ENCODE results near the gene NFATC4. TPM values are rescaled to one million over a fixed set of nuclear protein-coding genes. Genes with fewer than 3 reads are reported as not detected.

The NFATC4 gene
- total RNA-seq, 1 experiment from 2014 or later: 15.1 TPM

DNA sequence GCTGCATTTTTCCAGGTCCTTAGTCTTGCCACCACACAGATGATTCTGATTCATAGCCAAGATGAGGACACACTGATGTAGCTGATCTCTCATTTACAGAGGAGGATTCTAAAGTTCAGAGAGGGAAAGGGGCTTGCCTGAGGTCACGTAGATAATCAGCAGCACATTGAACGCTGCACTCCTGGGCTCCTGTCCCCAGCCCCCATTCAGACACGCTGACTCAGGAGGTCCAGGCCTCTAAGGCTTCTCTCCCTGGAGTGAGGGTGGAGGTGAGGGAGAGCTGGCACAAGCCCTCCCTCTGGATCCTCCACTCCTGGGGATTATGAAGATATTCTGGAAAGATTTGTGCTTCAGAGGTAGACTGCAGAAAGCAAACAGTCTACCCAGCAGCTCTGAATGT lies 10.3 kb downstream of the NFATC4 start:
- Histone ChIP-seq H3K9ac (ENCODE audit: low read length) (no peak overlapping the region), H3K27ac (ENCODE audit: low read length) (no peak overlapping the region), H3K4me1 (ENCODE audit: insufficient read depth, low read length) (no peaks in the 10 kb centered on the region), H3K4me2 (ENCODE audit: low read length) (no peak overlapping the region), H4K20me1 (ENCODE audit: low read length) (no peaks in the 10 kb centered on the region), H3K79me2 (ENCODE audit: low read length) (no peaks in the 10 kb centered on the region), H3K9me3 (ENCODE audit: low read length) (no peaks in the 10 kb centered on the region), H2AFZ (ENCODE audit: low read length) (no peak overlapping the region), H3F3A (ENCODE audit: low read length, unreplicated experiment) (no peaks in the 10 kb centered on the region), H3K4me3 (ENCODE audit: low read length) (no peak overlapping the region), H3K27me3 (ENCODE audit: low read length) (no peaks in the 10 kb centered on the region), H3K36me3 (ENCODE audit: low read depth, low read length) (no peaks in the 10 kb centered on the region), H3K9me2 (replicated peaks; ENCODE audit: low read length) (no peaks in the 10 kb centered on the region)
- ChIA-PET CTCF (no interaction called here), POLR2A (ENCODE audit: unreplicated experiment) (no interaction called here)
- TF ChIP-seq EZH2 (IDR thresholded peaks at IDR 0.05; ENCODE audit: low read length, unreplicated experiment) (no peak), EZH2phosphoT487 (IDR thresholded peaks at IDR 0.05; ENCODE audit: borderline replicate concordance, low read length) (no peak)
- TF ChIP-seq, protein P1, sequence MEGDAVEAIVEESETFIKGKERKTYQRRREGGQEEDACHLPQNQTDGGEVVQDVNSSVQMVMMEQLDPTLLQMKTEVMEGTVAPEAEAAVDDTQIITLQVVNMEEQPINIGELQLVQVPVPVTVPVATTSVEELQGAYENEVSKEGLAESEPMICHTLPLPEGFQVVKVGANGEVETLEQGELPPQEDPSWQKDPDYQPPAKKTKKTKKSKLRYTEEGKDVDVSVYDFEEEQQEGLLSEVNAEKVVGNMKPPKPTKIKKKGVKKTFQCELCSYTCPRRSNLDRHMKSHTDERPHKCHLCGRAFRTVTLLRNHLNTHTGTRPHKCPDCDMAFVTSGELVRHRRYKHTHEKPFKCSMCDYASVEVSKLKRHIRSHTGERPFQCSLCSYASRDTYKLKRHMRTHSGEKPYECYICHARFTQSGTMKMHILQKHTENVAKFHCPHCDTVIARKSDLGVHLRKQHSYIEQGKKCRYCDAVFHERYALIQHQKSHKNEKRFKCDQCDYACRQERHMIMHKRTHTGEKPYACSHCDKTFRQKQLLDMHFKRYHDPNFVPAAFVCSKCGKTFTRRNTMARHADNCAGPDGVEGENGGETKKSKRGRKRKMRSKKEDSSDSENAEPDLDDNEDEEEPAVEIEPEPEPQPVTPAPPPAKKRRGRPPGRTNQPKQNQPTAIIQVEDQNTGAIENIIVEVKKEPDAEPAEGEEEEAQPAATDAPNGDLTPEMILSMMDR (conservative IDR thresholded peaks at IDR 0.05; ENCODE audit: low read depth, low read length): no peak
- BruUV-seq (replicated peaks): no TSS peak
- DNase-seq: no peak
- no peak for ATAC-seq
- intact Hi-C loops (cut with micrococcal nuclease): no loop called here

DNA sequence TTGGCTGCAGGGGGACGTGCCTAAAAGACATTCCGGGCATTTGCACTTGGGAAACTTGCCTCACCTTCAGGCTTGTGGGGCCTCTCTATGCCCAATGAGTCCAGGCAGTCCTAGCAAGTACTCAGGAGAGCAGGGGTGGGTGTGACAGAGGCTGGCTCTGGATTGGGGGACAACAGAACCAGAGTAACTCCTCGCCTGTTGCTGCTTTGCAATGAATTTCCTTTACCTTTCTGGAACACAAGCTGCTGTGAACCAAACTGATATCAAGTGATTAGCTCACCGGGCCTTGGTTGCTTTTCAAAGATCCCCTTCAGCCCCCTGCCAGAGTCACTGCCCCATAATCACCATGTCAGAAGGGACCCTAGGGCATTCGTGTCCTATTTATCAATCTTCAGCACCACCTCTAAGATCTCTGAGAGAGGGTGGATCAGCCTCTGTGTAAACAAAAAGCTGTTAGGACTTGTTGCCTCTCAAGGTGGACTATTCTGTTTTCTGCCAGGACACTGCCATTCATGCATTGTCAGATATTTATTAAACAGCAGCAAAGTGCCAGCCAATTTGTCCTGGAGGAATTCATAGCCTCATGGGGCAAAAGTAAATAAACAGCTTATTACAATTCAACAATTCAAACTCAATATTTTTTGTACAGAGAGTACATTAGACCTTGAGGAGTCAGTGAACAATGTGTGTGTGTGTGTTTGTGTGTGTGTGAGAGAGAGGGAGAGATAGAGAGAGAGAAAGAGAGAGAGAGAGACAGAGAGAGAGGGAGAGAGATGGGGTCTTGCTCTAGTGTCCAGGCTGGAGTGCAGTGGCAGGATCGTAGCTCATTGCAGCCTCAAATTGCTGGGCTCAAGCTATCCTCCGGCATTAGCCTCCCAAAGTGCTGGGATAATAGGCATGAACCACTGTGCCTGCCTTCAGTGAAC lies 11.3 kb downstream of the NFATC4 start:
- Histone ChIP-seq H3K79me2 (ENCODE audit: low read length) (no peaks in the 10 kb centered on the region), H3K36me3 (ENCODE audit: low read depth, low read length) (no peaks in the 10 kb centered on the region), H3K4me2 (ENCODE audit: low read length) (no peak overlapping the region), H3K9me2 (replicated peaks; ENCODE audit: low read length) (no peaks in the 10 kb centered on the region), H3K27me3 (ENCODE audit: low read length) (no peaks in the 10 kb centered on the region), H3K4me3 (ENCODE audit: low read length) (no peak overlapping the region), H3K9me3 (ENCODE audit: low read length) (no peaks in the 10 kb centered on the region), H3K9ac (ENCODE audit: low read length) (no peak overlapping the region), H3F3A (ENCODE audit: low read length, unreplicated experiment) (no peaks in the 10 kb centered on the region), H4K20me1 (ENCODE audit: low read length) (no peaks in the 10 kb centered on the region), H3K4me1 (ENCODE audit: insufficient read depth, low read length) (no peaks in the 10 kb centered on the region), H2AFZ (ENCODE audit: low read length) (no peak overlapping the region), H3K27ac (ENCODE audit: low read length) (no peak overlapping the region)
- POLR2A ChIA-PET (ENCODE audit: unreplicated experiment): no interaction called here
- DNase-seq (no peak), ATAC-seq (no peak)
- TF ChIP-seq, protein P1 (conservative IDR thresholded peaks at IDR 0.05; ENCODE audit: low read depth, low read length): no peak
- no peak for TF ChIP-seq EZH2 (IDR thresholded peaks at IDR 0.05; ENCODE audit: low read length, unreplicated experiment)
- TF ChIP-seq EZH2phosphoT487 (IDR thresholded peaks at IDR 0.05; ENCODE audit: borderline replicate concordance, low read length): no peak
- intact Hi-C loops (cut with micrococcal nuclease): no loop called here
- no TSS peak for BruUV-seq (replicated peaks)
- CTCF ChIA-PET: interaction anchor here (0.6 kb wide), 1 partner anchor 25 kb away, joined by 3 read pairs; no protein-coding TSS in a partner anchor
